ENCODE measurements around the gene VSTM4. TPM values are rescaled to one million over a fixed set of nuclear protein-coding genes. Genes with fewer than 3 reads are reported as not detected.

Gene VSTM4
- total and polyA plus RNA-seq, 2 of the 4 experiments (the other 2 are of a cell fraction) = 2.4 to 2.9 TPM

GRCh38 chr10:49005270-49005669 is 110.1 kb downstream of the VSTM4 start:
- WGBS, 2 experiments (ENCODE audit: extremely low coverage in 2 of 2, insufficient read length in 1 of 2) = no CpG with 5 or more reads among the region's 5 CpGs
- peaks cover 4% of the 10 kb centered on the region for H3K27me3 ChIP-seq (ENCODE audit: control insufficient read depth, insufficient read depth, low read length)
- no peak overlapping the region for H4K91ac ChIP-seq (ENCODE audit: insufficient read depth, low read depth, low read length)
- no peaks in the 10 kb centered on the region for H3K36me3 ChIP-seq (ENCODE audit: control insufficient read depth, insufficient read depth, low read length)
- BruUV-seq (replicated peaks) = no TSS peak
- ATAC-seq (ENCODE audit: low read depth) (no peak), DNase-seq (no peak)
- H3K9me3 ChIP-seq (ENCODE audit: control insufficient read depth, insufficient read depth, low read length) = no peaks in the 10 kb centered on the region
- in situ Hi-C loops (cut with MboI; ENCODE audit: low sequenced_read_pairs) = no loop called here
- no peak overlapping the region for H3K9ac ChIP-seq (ENCODE audit: low read depth, low read length)
- no peak overlapping the region for H2BK20ac ChIP-seq (ENCODE audit: low read depth, low read length)
- no peak overlapping the region for H3K27ac ChIP-seq (ENCODE audit: insufficient read depth, low read length)
- H2BK120ac ChIP-seq (ENCODE audit: low read depth, low read length) = no peak overlapping the region
- no peak overlapping the region for H4K8ac ChIP-seq (ENCODE audit: low read depth in 2 of 2, low read length in 2 of 2)
- dilution Hi-C loops (cut with HindIII; ENCODE audit: low sequenced_read_pairs, unreplicated experiment) = no loop called here
- no peak overlapping the region for H2BK5ac ChIP-seq (ENCODE audit: low read depth, low read length, poor library complexity, severe bottlenecking)
- H3K23ac ChIP-seq (ENCODE audit: low read depth, low read length) = no peak overlapping the region
- H3K56ac ChIP-seq (ENCODE audit: extremely low read depth, insufficient read depth, low read length) = no peak overlapping the region
- H2BK15ac ChIP-seq (ENCODE audit: low read depth, low read length) = no peak overlapping the region
- no peak overlapping the region for H4K5ac ChIP-seq (ENCODE audit: low read depth, low read length)
- H3K9me1 ChIP-seq (ENCODE audit: insufficient read depth, low read length) = no peaks in the 10 kb centered on the region
- no peak overlapping the region for H3K4me3 ChIP-seq (ENCODE audit: insufficient read depth, low read depth, low read length)
- no peak overlapping the region for H3K14ac ChIP-seq (replicated peaks; ENCODE audit: low read depth, low read length)
- H4K20me1 ChIP-seq (ENCODE audit: insufficient read depth, low read length) = no peaks in the 10 kb centered on the region
- POLR2A ChIA-PET (ENCODE audit: unreplicated experiment) = no interaction called here
- H3K4me1 ChIP-seq (ENCODE audit: control insufficient read depth, insufficient read depth, low read length) = no peaks in the 10 kb centered on the region; the same call in 1 of the 2 replicates
- no peak for TF ChIP-seq CTCF (conservative IDR thresholded peaks at IDR 0.05; ENCODE audit: low read depth, low read length)
- no peak for TF ChIP-seq RFX5 (IDR thresholded peaks at IDR 0.05; ENCODE audit: low read depth, low read length)
- TF ChIP-seq USF2 (IDR thresholded peaks at IDR 0.05; ENCODE audit: low read depth, low read length) = no peak
- TF ChIP-seq MXI1 (IDR thresholded peaks at IDR 0.05; ENCODE audit: borderline replicate concordance, low read depth, low read length) = no peak
- TF ChIP-seq CEBPB (IDR thresholded peaks at IDR 0.05; ENCODE audit: low read depth, low read length) = no peak
- no peak for TF ChIP-seq RCOR1 (IDR thresholded peaks at IDR 0.05; ENCODE audit: insufficient replicate concordance, low read length)
- TF ChIP-seq MAZ (IDR thresholded peaks at IDR 0.05; ENCODE audit: borderline replicate concordance, low read depth, low read length) = no peak
- no peak for TF ChIP-seq MAFK (IDR thresholded peaks at IDR 0.05; ENCODE audit: low read depth, low read length)
- no peak for TF ChIP-seq ELK1 (IDR thresholded peaks at IDR 0.05; ENCODE audit: borderline replicate concordance, low read depth, low read length)
- no peak for TF ChIP-seq POLR2A (IDR thresholded peaks at IDR 0.05; ENCODE audit: low read depth, low read length)
- TF ChIP-seq SMC3 (IDR thresholded peaks at IDR 0.05; ENCODE audit: low read depth, low read length) = no peak
- TF ChIP-seq FOS (IDR thresholded peaks at IDR 0.05; ENCODE audit: low read depth, low read length) = no peak
- TF ChIP-seq RAD21 (IDR thresholded peaks at IDR 0.05; ENCODE audit: low read length) = no peak
- TF ChIP-seq CHD1 (IDR thresholded peaks at IDR 0.05; ENCODE audit: low read depth, low read length) = no peak
- no peak for TF ChIP-seq NFE2L2 (IDR thresholded peaks at IDR 0.05; ENCODE audit: low read depth, low read length)
- no peak for TF ChIP-seq BHLHE40 (IDR thresholded peaks at IDR 0.05; ENCODE audit: low read depth, low read length)
- H3K4ac ChIP-seq (ENCODE audit: low read depth, low read length) = no peak overlapping the region
- H3K79me1 ChIP-seq (ENCODE audit: low read depth in 1 of 2, low read length in 2 of 2) = no peaks in the 10 kb centered on the region
- no peak overlapping the region for H3K4me2 ChIP-seq (ENCODE audit: low read depth, low read length)
- intact Hi-C loops (cut with micrococcal nuclease) = no loop called here
- H2AK5ac ChIP-seq (ENCODE audit: low read depth, low read length) = no peak overlapping the region
- H2AK9ac ChIP-seq (replicated peaks; ENCODE audit: low read depth, low read length, poor library complexity) = no peak overlapping the region
- H3K18ac ChIP-seq (ENCODE audit: low read depth, low read length) = no peak overlapping the region
- CTCF ChIA-PET = no interaction called here
- H2AFZ ChIP-seq (replicated peaks; ENCODE audit: low read length, poor library complexity) = no peak overlapping the region
